ENCODE data around the gene HAUS7.

DNA sequence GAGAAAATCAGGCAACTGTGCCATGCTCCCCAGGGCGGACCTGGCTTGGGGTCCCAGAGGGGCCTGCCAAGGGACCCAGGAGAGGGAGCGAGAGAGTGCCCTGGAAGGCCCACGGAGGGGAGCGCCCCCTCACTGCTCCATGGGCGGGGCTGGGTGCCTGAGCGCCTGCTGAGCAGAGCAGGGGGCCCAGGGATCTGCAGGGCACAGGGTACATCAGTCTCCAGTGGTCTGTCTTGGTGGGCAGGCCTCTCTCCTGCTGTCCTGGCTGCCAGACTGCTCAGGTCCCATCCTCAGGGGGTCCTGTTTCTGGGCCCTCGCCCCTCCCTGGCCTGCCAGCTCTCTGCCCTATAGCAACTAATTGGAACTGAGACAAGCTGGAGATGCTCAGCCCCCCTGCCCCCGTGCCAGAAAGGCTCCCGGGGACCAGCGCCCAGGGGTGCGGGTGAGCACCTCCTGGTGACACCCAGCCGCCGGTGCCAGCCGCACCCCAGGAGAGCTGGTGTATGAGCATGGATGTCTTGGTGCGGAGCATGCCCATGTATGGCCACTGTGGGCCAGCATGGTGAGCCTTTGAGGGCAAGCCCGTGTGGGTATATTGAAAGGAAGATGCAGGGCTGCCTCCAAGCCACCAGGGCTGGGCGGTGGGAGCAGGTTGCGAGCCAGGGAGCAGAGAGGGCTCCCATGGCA is 25.7 kb upstream of the HAUS7 start:
- no peak for TF ChIP-seq POLR2AphosphoS5 (IDR thresholded peaks at IDR 0.05; ENCODE audit: low read depth, low read length)
- TF ChIP-seq, protein P1, sequence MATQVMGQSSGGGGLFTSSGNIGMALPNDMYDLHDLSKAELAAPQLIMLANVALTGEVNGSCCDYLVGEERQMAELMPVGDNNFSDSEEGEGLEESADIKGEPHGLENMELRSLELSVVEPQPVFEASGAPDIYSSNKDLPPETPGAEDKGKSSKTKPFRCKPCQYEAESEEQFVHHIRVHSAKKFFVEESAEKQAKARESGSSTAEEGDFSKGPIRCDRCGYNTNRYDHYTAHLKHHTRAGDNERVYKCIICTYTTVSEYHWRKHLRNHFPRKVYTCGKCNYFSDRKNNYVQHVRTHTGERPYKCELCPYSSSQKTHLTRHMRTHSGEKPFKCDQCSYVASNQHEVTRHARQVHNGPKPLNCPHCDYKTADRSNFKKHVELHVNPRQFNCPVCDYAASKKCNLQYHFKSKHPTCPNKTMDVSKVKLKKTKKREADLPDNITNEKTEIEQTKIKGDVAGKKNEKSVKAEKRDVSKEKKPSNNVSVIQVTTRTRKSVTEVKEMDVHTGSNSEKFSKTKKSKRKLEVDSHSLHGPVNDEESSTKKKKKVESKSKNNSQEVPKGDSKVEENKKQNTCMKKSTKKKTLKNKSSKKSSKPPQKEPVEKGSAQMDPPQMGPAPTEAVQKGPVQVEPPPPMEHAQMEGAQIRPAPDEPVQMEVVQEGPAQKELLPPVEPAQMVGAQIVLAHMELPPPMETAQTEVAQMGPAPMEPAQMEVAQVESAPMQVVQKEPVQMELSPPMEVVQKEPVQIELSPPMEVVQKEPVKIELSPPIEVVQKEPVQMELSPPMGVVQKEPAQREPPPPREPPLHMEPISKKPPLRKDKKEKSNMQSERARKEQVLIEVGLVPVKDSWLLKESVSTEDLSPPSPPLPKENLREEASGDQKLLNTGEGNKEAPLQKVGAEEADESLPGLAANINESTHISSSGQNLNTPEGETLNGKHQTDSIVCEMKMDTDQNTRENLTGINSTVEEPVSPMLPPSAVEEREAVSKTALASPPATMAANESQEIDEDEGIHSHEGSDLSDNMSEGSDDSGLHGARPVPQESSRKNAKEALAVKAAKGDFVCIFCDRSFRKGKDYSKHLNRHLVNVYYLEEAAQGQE (IDR thresholded peaks at IDR 0.05; ENCODE audit: insufficient read depth in 1 of 2, low read depth in 2 of 2, low read length in 2 of 2): no peak
- TF ChIP-seq TAF1 (IDR thresholded peaks at IDR 0.05; ENCODE audit: borderline replicate concordance, insufficient read depth, low read length): no peak
- no peak for TF ChIP-seq FOXP2 (optimal IDR thresholded peaks at IDR 0.05; ENCODE audit: borderline replicate concordance, extremely low read depth, extremely low read length, insufficient read depth)
